Measurements from ENCODE around the gene OSBPL10.
A peak's percentile ranks its signal among the peaks of the same experiment; 100 is the strongest.
"Not testable (repeated sequence)": the region's sequence is repeated elsewhere in the genome, so short reads cannot be mapped to it uniquely, and the experiment has no call there.

OSBPL10 gene

DNA sequence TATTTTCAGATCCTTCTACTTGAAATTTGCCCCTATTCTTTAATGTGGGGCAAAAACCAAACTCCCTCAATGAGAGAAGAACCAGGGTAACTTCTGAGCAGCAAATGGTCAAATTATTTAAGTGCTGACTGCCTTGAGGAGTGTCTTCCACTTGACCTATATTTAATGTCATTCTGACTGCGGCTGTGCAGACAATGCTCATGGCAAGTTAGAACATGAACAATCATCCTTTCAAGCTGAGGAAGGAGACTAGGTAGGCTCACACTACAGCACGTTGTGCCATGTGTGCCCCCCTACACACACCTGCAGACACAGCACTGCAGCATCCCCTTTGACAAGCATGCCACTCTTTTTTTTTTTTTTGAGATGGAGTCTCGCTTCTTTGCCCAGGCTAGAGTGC lies 98.2 kb downstream of the OSBPL10 start:
- DNase-seq = no peak

DNA sequence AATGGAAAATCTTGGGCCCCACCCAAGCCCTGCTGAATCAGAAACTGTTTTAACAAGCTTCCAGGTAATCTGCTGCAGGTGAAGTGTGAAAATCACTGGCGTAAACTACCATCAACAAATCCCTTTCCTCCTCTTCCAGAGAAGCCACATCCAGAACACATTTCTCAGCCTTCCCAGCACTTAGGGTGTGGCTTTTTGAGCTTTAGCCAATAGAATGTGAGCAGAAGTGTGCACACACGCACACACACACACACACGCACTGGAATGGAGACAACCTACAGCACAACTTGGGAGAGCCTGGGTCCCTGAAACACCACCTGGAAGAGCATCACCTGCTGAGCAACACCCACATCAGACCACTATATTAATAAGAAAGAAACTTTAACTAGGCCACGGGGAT lies 98.6 kb downstream of the OSBPL10 start:
- no peak for DNase-seq

DNA sequence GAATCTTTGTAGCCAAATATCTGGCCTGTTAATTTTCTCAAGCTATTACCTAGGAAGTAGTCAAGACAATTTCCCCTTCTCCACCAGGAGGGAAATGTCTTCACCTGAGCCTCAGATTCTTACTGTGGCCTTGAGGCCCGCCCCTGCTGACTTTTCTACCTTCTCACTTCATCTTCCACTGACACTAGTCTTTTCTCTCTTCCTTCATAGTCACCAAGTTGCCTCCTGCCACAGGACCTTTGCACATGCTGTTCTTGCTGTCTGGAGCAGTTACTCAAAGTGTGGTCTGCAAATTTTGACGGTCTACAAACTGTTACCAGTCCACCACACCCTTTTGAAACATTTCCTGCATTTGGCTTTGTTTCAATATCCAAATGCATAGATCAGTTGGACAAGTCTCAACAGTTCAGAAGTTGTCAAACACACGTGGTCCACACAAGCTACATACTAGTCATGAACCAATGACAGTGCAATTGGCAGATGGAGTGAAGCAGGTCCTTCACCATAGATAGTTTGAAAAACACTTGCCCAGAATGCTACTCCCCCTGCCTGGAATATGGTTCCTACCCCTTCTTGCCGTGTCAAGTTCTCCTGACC lies 100.5 kb downstream of the OSBPL10 start:
- no peak for DNase-seq

- no peak for DNase-seq
Observed at GRCh38 chr3:31880020-31880419, 101.0 kb downstream of the OSBPL10 start.

- DNase-seq = no peak
Observed at GRCh38 chr3:31879365-31879764, 101.7 kb downstream of the OSBPL10 start.

- no peak for DNase-seq
Observed at GRCh38 chr3:31878231-31878838, 102.7 kb downstream of the OSBPL10 start.

DNA sequence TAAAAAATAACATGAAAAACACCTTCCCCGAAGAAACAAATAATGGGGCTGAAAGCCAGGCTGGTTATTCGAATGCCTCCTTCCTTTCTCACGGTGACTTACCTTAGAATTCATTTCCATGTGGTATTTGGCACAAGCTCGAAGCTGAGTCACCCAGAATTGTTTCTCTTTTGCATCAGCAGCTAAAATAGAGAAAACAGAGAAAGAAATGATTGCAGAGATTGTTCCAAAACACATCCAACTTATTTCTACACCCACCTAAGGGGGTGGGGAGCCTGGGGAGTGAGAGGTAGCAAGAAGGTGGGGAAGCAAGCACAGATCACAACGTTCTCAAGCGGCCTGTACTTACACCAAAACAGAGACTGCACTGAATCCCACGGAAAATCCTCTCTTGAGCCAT lies 104.7 kb downstream of the OSBPL10 start:
- no peak for DNase-seq

GRCh38 chr3:31875437-31875836 lies 105.6 kb downstream of the OSBPL10 start:
- DNase-seq = no peak

DNA sequence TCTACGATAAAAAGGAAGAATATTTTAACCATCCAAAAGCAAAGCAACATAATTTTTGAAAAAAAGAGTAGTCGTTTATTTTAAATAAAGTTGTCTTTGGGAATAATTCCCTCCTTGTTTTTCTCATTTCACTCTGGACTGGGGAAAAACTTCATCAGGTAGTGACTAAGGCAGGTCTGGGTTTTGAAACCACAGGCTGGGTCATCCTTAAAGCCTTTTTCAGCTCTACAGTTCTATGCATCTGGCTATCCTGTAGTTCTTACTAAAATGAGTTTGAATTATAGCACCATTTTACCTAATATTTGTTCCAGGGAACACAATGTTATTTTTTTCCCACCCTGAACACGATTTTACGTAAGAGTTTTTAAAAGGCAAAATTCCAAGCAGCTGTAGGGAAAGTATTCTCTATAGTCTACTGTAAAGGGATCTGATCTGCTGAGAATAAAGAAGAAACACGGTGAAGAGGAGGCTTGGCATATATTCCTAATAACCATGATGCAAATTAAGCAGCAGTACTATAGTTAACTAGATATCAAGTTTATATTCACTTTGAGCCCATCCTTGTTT lies 107.7 kb downstream of the OSBPL10 start:
- DNase-seq = no peak

DNA sequence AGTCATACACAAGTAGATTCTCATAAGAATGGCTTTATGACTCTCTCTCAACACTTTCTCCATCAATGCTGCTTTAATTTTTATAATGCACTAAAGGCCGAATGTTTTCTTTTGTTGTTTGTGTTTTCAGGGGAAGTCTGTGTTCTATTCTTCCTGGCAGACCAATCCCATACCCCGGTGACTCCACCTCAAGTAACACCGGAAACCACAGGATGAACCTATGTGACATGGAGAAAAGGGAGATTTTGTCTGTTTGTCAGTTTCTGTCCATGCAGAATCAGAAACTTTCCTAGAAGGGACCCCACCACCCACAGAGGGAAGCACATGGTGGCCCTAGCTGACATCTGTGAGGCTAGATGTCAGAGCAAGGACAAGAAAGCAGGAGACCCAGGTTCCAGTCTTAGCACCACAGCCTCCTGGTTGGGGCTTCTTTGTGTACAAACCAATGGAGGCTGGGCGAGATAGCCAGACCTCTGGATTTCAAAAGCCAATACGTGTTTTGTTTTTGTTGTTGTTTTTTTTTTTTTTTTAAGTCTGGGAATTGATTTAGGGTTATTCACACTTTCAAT lies 109.0 kb downstream of the OSBPL10 start:
- no peak for DNase-seq

- not testable (repeated sequence) for DNase-seq
Observed at GRCh38 chr3:31870111-31870510, 111.0 kb downstream of the OSBPL10 start.

GRCh38 chr3:31868236-31868635 lies 112.8 kb downstream of the OSBPL10 start:
- DNase-seq = no peak

GRCh38 chr3:31862666-31863279 lies 118.3 kb downstream of the OSBPL10 start:
- no peak for DNase-seq

- DNase-seq = no peak
Observed at GRCh38 chr3:31861826-31862225, 119.2 kb downstream of the OSBPL10 start.

DNA sequence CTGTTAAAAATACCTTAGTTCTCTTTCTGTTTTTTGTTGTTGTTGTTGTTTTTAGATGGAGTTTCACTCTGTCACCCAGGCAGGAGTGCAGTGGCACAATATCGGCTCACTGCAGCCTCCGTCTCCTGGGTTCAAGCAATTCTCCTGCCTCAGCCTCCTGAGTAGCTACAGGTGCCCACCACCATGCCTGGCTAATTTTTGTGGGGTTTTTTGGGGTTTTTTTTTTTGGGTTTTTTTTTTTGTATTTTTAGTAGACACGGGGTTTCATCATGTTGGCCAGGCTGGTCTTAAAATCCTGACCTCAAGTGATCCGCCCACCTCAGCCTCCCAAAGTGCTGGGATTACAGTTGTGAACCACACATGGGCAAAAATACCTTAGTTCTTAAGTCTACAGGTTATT lies 120.4 kb downstream of the OSBPL10 start:
- not testable (repeated sequence) for DNase-seq

DNA sequence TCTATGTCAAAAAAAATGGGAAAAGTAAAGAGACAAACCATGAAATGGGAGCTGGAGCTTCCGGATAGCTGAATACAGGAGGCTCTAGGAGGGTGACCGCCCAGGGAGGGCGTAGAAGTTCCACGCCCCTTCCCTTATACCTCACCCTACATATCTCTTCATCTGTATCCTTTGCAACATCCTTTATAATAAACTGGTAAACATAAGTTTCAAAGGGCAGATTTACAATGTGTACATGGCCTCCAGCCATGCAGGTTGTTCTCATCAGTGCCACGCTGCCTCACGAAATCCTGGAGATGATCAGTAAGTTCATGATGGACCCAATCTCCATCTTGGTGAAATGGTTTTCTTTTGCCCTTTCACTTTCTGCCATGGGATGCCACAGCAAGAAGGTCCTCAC lies 121.8 kb downstream of the OSBPL10 start:
- no peak for DNase-seq

DNA sequence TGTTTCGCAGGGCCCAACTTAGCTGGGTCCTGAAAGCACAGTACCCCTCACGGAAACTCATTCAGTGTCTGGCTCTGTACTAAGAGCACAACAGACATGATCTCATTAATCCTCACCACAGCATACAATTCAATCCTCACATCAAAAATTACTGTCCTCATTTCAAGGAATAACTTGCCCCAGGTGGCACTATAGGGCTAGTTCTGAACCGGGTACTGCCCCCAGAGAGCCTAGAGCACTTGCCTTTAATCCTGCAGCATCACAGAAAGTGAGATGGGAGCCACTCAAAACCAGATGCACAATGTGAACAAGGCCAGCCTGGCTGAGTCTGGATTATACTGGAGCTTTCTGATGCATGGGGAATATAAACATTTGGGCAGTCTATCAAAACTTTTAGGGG lies 122.6 kb downstream of the OSBPL10 start:
- DNase-seq = no peak

DNA sequence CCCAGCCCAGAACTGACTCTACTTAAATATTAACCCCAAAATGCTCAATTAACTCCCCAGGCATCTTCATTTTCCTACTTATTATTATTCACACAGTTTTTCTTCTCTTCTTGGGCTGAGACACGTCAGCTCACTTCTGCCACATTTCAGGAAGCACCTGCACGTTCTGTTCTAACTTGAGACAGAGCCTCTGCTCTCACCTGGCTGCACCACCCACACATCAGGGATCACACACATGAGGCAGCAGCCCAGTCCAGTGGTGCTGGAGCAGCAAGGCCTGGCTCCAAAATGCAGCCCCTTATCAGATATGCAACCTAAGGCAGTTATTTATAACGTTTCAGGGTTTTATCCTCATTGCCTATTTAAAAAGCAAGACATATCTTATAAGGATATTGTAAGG lies 127.5 kb downstream of the OSBPL10 start:
- DNase-seq = no peak

- no peak for DNase-seq
Observed at GRCh38 chr3:31851278-31851677, 129.8 kb downstream of the OSBPL10 start.

- no peak for DNase-seq
Observed at GRCh38 chr3:31848911-31849310, 132.2 kb downstream of the OSBPL10 start.

DNA sequence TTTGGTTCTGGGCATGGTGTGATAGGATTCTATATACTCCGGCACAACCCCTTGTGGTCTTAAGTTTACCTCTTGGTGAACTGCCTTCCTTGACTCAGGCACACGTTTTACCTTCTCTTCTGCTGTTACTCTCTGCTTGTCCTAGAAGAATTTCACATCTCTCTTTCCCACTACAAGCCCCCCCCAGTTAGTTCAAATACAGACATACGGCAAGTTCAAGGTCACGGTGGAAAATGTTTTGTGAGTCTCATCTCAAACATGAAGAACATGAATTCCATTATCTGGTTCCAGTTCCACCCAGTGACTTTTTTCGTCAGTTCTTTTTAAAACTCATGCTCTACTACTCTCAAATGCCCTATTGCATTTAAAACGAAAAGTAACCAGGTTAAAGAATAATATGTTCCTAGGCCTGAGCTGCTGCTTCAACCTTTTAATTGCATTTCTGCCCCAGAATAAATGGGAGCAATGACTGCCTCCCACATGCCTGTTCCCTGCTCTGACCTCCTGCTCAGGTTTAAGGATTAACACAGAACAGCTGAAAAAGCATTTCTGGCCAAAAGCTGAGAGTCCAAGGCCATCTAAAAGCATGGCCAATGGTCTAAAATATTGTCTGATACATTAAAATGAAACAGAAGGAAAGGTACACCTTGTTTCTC lies 132.8 kb downstream of the OSBPL10 start:
- no peak for DNase-seq

DNA sequence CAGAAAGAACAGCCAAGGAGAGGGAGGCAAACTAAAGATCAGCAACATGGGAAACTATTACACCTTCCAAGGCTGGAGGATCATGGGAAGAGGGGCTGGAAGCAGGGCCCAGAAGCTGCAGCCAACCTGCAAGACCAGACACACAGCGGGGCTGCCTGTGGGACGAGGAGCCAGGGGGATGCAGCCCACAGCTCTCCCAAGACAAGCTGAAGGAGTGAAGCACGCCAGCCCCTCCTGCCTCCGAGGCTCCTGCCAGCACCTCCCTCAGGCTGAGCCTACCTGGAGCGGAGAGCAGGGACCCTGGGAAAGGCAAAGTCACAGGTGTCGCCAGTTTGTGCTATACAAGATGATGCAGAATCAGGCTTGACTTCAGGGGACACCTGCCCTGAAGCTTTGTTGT lies 133.3 kb downstream of the OSBPL10 start:
- DNase-seq = no peak

DNA sequence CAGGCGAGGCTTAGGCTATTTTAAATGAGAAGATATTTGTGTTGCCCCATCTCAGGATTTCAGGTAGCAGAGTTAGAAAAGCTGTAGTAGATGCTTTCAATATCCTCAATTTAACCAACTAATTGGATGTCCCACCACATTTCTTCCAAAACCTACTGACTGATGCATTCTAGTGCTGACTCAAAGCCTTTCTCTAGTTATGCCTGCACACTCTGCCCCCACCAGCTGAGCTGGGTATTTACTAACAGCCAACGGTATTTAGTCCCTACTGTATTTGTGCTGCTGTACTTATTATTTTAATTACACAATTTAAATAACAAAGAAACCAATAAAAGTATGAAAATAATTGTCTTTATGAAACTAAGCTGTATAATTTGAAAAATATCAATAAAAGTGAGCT lies 139.5 kb downstream of the OSBPL10 start:
- DNase-seq = peak; percentile 31

- DNase-seq = no peak
Observed at GRCh38 chr3:31840252-31840651, 140.8 kb downstream of the OSBPL10 start.

Measured in activated CD4-positive, alpha-beta T cell treated with anti-CD3 and anti-CD28 coated beads, Interleukin-2, Interleukin-6, amounts not matched to agents 100 ng/mL and 50 ng/mL, durations not matched to agents 16 hours and 8 hours (primary cell).